ENCODE results near the gene KLC3. TPM values are rescaled to one million over a fixed set of nuclear protein-coding genes. Genes with fewer than 3 reads are reported as not detected.

Gene KLC3
- total RNA-seq, 1 experiment from 2014 or later = 22.8 TPM

DNA sequence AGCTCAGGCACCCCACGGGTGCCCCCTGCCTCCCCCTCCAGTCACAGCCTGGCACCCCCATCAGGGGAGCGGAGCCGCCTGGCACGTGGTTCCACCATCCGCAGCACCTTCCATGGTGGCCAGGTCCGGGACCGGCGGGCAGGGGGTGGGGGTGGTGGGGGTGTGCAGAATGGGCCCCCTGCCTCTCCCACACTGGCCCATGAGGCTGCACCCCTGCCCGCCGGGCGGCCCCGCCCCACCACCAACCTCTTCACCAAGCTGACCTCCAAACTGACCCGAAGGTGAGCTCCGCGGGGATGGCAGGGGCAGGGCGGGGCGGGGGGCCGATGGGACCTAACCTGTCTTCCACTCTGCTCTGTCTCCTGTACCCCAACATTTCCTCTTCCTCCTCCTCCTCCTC lies 42.9 kb upstream of the KLC3 start:
- Histone ChIP-seq H3K27ac (ENCODE audit: low read depth, low read length) (no peak overlapping the region), H3K9me3 (ENCODE audit: control insufficient read depth in 1 of 2, insufficient read depth in 1 of 2, low read depth in 1 of 2, low read length in 2 of 2) (no peaks in the 10 kb centered on the region), H3K4me3 (replicated peaks in 1 of 2; ENCODE audit: low read depth in 1 of 2, low read length in 2 of 2) (no peak overlapping the region), H3K9me2 (ENCODE audit: insufficient read depth) (no peaks in the 10 kb centered on the region), H2AFZ (ENCODE audit: low read depth, low read length, poor library complexity, severe bottlenecking) (no peak overlapping the region), H3K36me3 (ENCODE audit: control insufficient read depth in 1 of 2, insufficient read depth in 2 of 2, low read length in 2 of 2) (no peaks in the 10 kb centered on the region), H3K79me2 (ENCODE audit: insufficient read depth, low read length) (no peaks in the 10 kb centered on the region), H3K27me3 (ENCODE audit: insufficient read depth, low read length) (no peaks in the 10 kb centered on the region), H3K9ac (ENCODE audit: low read length) (no peak overlapping the region), H4K20me1 (ENCODE audit: insufficient read depth) (no peaks in the 10 kb centered on the region), H3K4me2 (ENCODE audit: low read length) (no peak overlapping the region), H3K4me1 (ENCODE audit: control insufficient read depth in 1 of 2, insufficient read depth in 2 of 2, low read length in 2 of 2) (peaks cover 3 to 27% of the 10 kb centered on the region in 2 experiments; a peak in 3 of 4 replicates)
- CTCF ChIA-PET = no interaction called here
- no peak for TF ChIP-seq SP1 (IDR thresholded peaks at IDR 0.05; ENCODE audit: low read depth)
- no peak for TF ChIP-seq YY1 (IDR thresholded peaks at IDR 0.05; ENCODE audit: extremely low read depth, insufficient replicate concordance, low read depth, low read length)
- TF ChIP-seq EZH2 (IDR thresholded peaks at IDR 0.05) = no peak
- TF ChIP-seq, protein P1, sequence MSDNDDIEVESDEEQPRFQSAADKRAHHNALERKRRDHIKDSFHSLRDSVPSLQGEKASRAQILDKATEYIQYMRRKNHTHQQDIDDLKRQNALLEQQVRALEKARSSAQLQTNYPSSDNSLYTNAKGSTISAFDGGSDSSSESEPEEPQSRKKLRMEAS (IDR thresholded peaks at IDR 0.05) = no peak
- no peak for DNase-seq (ENCODE audit: low read depth, low spot score)
- POLR2A ChIA-PET = no interaction called here
- intact Hi-C loops (cut with micrococcal nuclease) = no loop called here
- RAD21 ChIA-PET (ENCODE audit: low non-redundant PET in 1 of 2, low total read pairs in 2 of 2, uncharacterized antibody in 2 of 2, unreplicated experiment in 2 of 2) = no interaction called here
- ATAC-seq = no peak
- no TSS peak for BruUV-seq (replicated peaks)

DNA sequence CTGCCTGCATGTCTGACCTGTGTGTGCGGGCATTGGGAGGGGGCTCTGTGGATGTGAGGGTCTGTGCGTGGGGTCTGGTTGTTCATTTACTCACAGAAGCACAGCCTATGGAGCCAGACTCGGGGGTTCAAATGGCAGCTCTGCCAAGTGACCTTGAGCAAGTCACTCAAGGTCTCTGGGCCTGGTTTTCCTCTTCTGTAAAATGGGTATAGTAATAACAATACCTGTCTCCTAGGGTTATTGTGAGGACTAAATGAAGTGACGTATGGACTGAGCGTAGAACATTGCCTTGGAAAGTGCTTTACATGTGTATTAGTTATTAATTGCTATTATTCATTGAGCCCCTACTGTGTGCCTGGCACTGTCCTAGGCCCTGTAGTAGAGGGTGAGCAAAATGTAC lies 42.3 kb upstream of the KLC3 start:
- Histone ChIP-seq H3K27me3 (ENCODE audit: insufficient read depth, low read length) (no peaks in the 10 kb centered on the region), H3K79me2 (ENCODE audit: insufficient read depth, low read length) (no peaks in the 10 kb centered on the region), H3K9me2 (ENCODE audit: insufficient read depth) (no peaks in the 10 kb centered on the region), H3K36me3 (ENCODE audit: control insufficient read depth in 1 of 2, insufficient read depth in 2 of 2, low read length in 2 of 2) (no peaks in the 10 kb centered on the region), H3K4me3 (replicated peaks in 1 of 2; ENCODE audit: low read depth in 1 of 2, low read length in 2 of 2) (no peak overlapping the region), H4K20me1 (ENCODE audit: insufficient read depth) (no peaks in the 10 kb centered on the region), H2AFZ (ENCODE audit: low read depth, low read length, poor library complexity, severe bottlenecking) (no peak overlapping the region), H3K4me1 (ENCODE audit: control insufficient read depth in 1 of 2, insufficient read depth in 2 of 2, low read length in 2 of 2) (peaks cover 3 to 24% of the 10 kb centered on the region in 2 experiments; a peak in 3 of 4 replicates), H3K9me3 (ENCODE audit: control insufficient read depth in 1 of 2, insufficient read depth in 1 of 2, low read depth in 1 of 2, low read length in 2 of 2) (no peaks in the 10 kb centered on the region), H3K9ac (ENCODE audit: low read length) (no peak overlapping the region), H3K4me2 (ENCODE audit: low read length) (no peak overlapping the region), H3K27ac (ENCODE audit: low read depth, low read length) (no peak overlapping the region)
- POLR2A ChIA-PET = no interaction called here
- DNase-seq (ENCODE audit: low read depth, low spot score) = no peak
- BruUV-seq (replicated peaks) = no TSS peak
- no peak for ATAC-seq
- RAD21 ChIA-PET (ENCODE audit: low non-redundant PET in 1 of 2, low total read pairs in 2 of 2, uncharacterized antibody in 2 of 2, unreplicated experiment in 2 of 2) = no interaction called here
- intact Hi-C loops (cut with micrococcal nuclease) = no loop called here
- CTCF ChIA-PET = no interaction called here
- TF ChIP-seq POLR2AphosphoS5 (IDR thresholded peaks at IDR 0.05; ENCODE audit: low read depth, low read length) = no peak
- TF ChIP-seq, protein P2, sequence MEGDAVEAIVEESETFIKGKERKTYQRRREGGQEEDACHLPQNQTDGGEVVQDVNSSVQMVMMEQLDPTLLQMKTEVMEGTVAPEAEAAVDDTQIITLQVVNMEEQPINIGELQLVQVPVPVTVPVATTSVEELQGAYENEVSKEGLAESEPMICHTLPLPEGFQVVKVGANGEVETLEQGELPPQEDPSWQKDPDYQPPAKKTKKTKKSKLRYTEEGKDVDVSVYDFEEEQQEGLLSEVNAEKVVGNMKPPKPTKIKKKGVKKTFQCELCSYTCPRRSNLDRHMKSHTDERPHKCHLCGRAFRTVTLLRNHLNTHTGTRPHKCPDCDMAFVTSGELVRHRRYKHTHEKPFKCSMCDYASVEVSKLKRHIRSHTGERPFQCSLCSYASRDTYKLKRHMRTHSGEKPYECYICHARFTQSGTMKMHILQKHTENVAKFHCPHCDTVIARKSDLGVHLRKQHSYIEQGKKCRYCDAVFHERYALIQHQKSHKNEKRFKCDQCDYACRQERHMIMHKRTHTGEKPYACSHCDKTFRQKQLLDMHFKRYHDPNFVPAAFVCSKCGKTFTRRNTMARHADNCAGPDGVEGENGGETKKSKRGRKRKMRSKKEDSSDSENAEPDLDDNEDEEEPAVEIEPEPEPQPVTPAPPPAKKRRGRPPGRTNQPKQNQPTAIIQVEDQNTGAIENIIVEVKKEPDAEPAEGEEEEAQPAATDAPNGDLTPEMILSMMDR (IDR thresholded peaks at IDR 0.05 in 2 of 3, conservative IDR thresholded peaks at IDR 0.05 in 1 of 3; ENCODE audit: borderline replicate concordance in 1 of 3, insufficient read depth in 1 of 3, low read depth in 2 of 3, low read length in 2 of 3) = no peak
- TF ChIP-seq POLR2A (IDR thresholded peaks at IDR 0.05; ENCODE audit: borderline replicate concordance, extremely low read depth, insufficient read depth, insufficient read length) = no peak
- TF ChIP-seq RAD21 (IDR thresholded peaks at IDR 0.05; ENCODE audit: low read depth) = no peak
- TF ChIP-seq CEBPB (IDR thresholded peaks at IDR 0.05; ENCODE audit: low read depth) = no peak
- TF ChIP-seq SP1 (IDR thresholded peaks at IDR 0.05; ENCODE audit: low read depth) = no peak
- TF ChIP-seq SRF (IDR thresholded peaks at IDR 0.05; ENCODE audit: low read depth) = no peak
- no peak for TF ChIP-seq ZNF274 (IDR thresholded peaks at IDR 0.05; ENCODE audit: low read depth, low read length)
- no peak for TF ChIP-seq ZFX (IDR thresholded peaks at IDR 0.05)
- no peak for TF ChIP-seq EGR1 (IDR thresholded peaks at IDR 0.05; ENCODE audit: low read depth)
- TF ChIP-seq, protein P3, sequence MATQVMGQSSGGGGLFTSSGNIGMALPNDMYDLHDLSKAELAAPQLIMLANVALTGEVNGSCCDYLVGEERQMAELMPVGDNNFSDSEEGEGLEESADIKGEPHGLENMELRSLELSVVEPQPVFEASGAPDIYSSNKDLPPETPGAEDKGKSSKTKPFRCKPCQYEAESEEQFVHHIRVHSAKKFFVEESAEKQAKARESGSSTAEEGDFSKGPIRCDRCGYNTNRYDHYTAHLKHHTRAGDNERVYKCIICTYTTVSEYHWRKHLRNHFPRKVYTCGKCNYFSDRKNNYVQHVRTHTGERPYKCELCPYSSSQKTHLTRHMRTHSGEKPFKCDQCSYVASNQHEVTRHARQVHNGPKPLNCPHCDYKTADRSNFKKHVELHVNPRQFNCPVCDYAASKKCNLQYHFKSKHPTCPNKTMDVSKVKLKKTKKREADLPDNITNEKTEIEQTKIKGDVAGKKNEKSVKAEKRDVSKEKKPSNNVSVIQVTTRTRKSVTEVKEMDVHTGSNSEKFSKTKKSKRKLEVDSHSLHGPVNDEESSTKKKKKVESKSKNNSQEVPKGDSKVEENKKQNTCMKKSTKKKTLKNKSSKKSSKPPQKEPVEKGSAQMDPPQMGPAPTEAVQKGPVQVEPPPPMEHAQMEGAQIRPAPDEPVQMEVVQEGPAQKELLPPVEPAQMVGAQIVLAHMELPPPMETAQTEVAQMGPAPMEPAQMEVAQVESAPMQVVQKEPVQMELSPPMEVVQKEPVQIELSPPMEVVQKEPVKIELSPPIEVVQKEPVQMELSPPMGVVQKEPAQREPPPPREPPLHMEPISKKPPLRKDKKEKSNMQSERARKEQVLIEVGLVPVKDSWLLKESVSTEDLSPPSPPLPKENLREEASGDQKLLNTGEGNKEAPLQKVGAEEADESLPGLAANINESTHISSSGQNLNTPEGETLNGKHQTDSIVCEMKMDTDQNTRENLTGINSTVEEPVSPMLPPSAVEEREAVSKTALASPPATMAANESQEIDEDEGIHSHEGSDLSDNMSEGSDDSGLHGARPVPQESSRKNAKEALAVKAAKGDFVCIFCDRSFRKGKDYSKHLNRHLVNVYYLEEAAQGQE (IDR thresholded peaks at IDR 0.05; ENCODE audit: low read depth) = no peak
- TF ChIP-seq, protein P1 (IDR thresholded peaks at IDR 0.05) = no peak

Data from HCT116 (cell line).